ENCODE data around the gene ENKD1.
"Not testable (repeated sequence)": the region's sequence is repeated elsewhere in the genome, so short reads cannot be mapped to it uniquely, and the experiment has no call there.

The ENKD1 gene, protein sequence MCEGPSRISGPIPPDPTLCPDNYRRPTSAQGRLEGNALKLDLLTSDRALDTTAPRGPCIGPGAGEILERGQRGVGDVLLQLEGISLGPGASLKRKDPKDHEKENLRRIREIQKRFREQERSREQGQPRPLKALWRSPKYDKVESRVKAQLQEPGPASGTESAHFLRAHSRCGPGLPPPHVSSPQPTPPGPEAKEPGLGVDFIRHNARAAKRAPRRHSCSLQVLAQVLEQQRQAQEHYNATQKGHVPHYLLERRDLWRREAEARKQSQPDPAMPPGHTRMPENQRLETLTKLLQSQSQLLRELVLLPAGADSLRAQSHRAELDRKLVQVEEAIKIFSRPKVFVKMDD

GRCh38 chr16:67666559-67667452 lies at the start of gene ENKD1, which contains the start of gene C16orf86:
ENKD1 (minus strand) TSS chr16:67666750; CDS start chr16:67666442, 308 bp downstream.
C16orf86 (plus strand) TSS chr16:67666814; CDS start chr16:67666971, 157 bp downstream.
- DNase-seq = peak in 53 of 56 donors; percentile 18 to 89 (median 68)

DNA sequence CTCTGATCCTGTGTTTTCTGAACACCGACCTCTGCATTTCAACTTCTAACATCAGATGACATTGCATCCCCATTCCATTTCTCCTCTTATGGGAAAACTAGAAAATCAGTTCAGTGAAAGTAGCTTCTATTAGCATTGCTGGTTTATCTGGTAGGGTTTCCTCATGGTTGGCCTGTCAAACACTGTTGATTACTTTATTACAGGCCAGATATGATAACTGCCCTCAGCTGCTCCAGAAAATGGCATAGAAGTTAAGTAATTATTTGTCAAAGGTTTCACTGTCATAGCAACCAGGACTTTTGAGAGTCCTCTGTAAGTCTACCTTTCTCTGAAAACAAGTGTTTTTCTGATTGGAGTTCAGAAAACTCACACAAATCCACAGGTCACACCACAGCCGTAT lies 49.5 kb upstream of the ENKD1 start:
- DNase-seq = no peak

DNA sequence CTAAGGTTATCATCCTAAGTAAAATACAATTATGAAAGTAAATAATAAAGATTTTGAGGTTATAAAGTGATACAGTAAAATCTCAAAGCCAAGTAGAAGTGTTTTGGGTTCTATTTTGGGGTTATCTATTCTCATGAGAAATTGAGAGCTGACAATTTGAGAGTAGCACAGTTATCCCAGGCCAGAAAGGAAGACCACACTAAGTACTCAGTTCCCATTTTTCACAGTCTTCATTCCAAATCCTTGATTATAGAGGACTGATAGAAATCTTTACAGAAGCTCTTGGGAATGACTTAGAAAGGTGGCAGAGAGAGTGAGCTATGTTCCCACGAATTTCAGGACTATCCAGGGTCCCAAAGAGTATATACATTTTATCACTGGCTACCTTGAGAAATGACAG lies 48.0 kb upstream of the ENKD1 start:
- no peak for DNase-seq

- no peak for DNase-seq
Observed at GRCh38 chr16:67713647-67714273, 47.2 kb upstream of the ENKD1 start.

DNA sequence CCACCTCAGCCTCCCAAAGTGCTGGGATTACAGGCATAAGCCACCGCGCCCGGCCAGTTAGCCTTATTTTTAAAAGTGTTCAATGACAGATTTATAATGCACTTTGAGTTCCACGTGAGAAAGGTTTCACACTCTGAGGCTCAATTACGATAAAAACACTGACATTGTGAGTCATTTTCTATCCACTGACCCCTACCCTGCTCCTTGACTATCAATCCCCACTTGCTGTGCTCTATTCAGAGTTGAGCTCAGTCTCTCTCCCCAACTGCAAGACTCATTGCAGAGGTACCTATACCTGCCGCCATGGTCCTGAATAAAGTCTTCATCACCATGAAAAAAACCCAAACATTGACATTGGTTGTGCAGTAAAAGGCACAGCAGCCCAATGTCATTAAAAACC lies 44.1 kb upstream of the ENKD1 start:
- DNase-seq = no peak

- DNase-seq = no peak
Observed at GRCh38 chr16:67709050-67709449, 42.5 kb upstream of the ENKD1 start.

DNA sequence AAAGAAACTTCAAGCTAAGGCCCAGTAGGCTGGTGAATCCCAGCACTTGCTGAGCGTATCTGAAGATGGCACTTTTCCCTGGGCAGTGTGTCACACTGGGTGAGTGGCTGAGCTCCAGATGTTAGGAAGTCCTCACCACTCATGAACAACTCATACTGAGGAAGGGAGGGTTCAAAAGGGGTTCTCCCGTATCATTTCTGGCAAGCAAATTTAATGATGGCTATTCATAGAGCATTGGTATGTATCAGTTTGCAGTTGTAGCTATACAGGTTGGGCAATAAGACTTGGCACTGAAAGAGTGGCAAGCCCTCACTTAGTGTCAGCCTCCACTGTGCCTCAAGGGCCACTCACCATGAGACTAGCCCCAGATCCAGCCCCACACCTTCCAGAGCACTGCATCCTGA lies 41.8 kb upstream of the ENKD1 start:
- DNase-seq = no peak

- DNase-seq = peak in 1 of 56 donors; percentile 4
Observed at GRCh38 chr16:67707790-67708189, 41.2 kb upstream of the ENKD1 start.

- no peak for DNase-seq
Observed at GRCh38 chr16:67707210-67707609, 40.7 kb upstream of the ENKD1 start.

DNA sequence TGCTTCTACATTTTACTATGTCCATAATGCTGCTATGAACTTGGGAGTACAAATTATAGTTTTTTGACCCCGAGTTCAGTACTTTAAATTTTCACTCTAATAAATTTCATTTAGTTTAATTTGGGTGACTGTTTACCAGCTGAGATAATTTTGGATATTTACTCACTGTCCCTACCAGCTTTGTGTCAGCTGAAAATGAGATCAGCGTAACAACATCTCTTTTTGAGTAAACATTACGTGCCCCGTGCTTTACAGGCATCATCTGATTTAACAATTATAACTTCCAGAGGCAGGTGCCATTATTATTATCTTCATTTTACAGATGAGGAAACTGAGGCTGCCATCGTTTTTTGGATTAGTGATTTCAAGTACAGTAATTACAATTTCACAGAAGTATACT lies 37.6 kb upstream of the ENKD1 start:
- no peak for DNase-seq

DNA sequence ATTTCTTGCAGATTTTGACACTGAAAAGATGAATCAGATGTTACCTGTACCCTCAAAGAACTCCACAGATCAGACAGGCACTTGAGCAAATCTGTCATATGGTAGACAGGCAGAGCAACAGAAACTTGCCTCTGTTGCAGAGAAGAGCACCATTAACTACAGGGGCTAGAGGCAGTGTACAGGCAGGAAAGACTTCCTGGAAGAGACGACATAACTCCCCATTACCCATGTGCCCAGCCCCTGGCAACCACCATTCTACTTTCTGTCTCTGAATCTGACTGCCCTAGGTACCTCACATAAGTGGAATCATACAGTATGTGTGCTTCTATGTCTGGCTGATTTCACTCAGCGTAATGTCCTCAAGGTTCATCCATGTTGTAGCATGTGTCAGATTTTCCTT lies 37.1 kb upstream of the ENKD1 start:
- DNase-seq = no peak

DNA sequence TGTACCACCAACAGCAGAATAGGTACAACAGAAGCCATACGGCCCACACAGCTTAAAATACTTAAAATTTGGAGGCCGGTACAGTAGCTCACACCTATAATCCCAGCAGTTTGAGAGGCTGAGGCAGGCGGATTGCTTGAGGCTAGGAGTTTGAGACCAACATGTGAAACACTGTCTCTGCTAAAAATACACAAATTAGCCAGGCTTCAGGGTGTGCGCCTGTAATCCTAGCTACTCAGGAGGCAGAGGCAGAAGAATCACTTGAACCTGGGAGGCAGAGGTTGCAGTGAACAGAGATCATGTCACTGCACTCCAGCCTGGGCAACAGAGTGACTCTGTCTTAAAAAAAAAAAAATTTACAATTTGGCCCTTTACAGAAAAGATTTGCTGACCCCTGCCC lies 35.6 kb upstream of the ENKD1 start:
- DNase-seq = no peak

- DNase-seq = no peak
Observed at GRCh38 chr16:67701420-67701819, 34.9 kb upstream of the ENKD1 start.

DNA sequence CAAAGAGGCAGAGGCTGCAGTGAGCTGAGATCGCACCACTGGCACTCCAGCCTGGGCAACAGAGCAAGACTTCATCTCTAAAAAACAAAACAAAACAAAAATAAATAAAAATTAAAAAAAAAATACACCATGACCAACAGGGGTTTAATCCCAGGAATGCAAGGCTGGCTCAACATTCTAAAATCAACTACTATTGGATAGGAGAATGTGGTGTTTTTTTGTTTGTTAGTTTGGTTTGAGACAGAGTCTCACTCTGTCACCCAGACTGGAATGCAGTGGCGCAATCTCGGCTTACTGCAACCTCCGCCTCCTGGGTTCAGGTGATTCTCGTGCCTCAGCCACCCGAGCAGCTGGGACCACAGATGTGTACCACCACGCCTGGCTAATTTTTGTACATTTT lies 32.7 kb upstream of the ENKD1 start:
- DNase-seq = no peak

DNA sequence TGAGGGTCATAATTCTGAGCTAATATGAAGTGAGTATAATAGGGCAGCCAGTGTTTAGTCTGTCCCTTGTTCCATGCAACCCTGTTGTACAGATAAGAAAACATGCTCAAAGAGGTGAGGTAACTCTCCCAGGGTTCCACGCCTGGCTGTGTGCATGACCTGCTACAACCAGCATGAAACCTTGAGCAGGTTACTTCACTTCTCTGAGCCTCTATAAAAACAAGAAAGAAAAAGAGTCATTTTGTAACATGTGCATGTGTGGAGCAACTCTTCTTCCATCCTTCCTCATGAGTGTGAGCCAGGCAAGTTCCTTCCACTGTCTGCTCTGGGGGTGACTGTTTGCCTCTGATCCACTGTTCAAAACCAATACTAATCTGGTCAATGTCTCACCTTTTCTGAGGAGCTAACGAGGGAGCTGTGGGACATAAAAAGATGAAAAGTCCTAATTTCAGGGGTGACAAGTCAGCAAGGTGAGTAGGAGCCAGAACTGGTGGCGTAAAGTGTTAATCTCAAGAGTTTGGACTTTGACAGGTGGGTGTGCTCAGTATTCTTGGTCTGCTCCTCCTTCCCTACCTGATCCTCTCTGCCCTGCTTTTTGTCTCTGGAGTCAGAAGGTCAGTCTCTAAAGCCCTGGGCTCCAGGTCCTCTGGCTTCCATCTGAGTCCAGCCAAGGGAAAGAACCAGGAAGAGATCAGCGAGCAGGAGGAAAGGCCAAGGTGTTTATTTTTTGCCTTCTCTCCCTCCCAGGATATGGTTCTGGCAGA lies 31.1 kb upstream of the ENKD1 start:
- DNase-seq = no peak

DNA sequence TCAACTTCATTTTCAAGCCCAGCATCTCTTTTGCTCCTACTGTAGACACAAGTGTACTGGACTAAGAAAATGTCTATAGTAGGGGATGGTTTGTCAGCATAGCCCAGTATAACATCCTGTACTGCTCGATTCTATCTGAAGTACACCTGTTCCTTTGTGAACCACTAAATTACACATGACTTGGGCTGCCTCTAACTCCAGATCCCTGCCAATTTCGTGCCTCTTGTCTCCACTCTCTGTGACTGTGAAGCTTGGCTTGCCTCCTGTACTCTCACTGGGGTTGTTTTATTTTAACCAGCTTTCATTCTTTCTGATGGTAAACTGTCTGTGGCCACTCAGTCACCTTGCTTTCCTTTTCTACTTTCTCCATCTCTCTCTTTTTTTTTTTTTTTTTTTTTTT lies 28.1 kb upstream of the ENKD1 start:
- no peak for DNase-seq

- DNase-seq = not testable (repeated sequence)
Observed at GRCh38 chr16:67693517-67694285, 27.2 kb upstream of the ENKD1 start.

GRCh38 chr16:67685388-67686112 lies 19.0 kb upstream of the ENKD1 start:
- DNase-seq = no peak

DNA sequence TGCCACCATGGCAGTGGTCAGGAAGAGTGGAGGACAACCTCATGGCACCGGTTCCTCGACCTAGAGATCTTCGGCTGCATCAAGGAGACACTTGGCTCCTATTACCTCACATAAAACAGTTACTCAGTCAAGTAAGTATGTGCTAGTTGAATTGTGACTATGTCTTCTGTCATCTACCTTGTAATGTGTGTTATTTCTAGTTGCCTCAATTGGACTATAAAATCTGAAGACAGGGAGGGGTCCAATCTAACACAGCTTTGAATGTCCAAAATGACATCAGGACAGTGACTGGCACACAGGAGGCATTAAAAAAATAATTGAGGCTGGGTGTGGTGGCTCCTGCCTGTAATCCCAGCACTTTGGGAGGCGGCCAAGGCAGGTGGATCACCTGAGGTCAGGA lies 17.2 kb upstream of the ENKD1 start:
- DNase-seq = no peak

Measured in nucleus accumbens (tissue), 56 donors.